Caco-2 (cell line): ENCODE data around the gene ADAMTS3. TPM values are rescaled to one million over a fixed set of nuclear protein-coding genes. Genes with fewer than 3 reads are reported as not detected.

Source experiments
- Bru-seq: library from RNA; stranded (reverse); fragments of 400-500 nt; gene quantifications from one replicate; lab custom pipeline; 2021; lab: Mats Ljungman, UMichigan
- BruChase-seq, 2 experiments: library from RNA; stranded (reverse); fragments of 400-500 nt; gene quantifications; one replicate each; lab custom pipeline; 2021; lab: Mats Ljungman, UMichigan
- BruUV-seq: library from RNA; stranded (reverse); fragments of 400-500 nt; replicated peaks from 2 replicates; lab custom pipeline; 2021; lab: Mats Ljungman, UMichigan
- CTCF ChIA-PET: fragments of 300-600 bp; sonication (Branson Sonifier 250); formaldehyde crosslinking; loops from one replicate; lab custom pipeline; 2022; ENCODE audit warnings: antibody characterized with exemption; lab: Charles Lee
- POLR2A ChIA-PET: fragments of 300-600 bp; sonication (Branson Sonifier 250); formaldehyde crosslinking; loops from one replicate; lab custom pipeline; 2022; ENCODE audit warnings: antibody characterized with exemption; lab: Charles Lee
- DNase-seq, 2 experiments: peaks; one replicate each; pipeline versions ENCODE4 v3.0.0 to v3.0.0-alpha.2; 2020 to 2022
- H3K27me3 ChIP-seq: replicated peaks from 2 replicates; pipeline ENCODE4 v1.6.0; 2011; ENCODE audit warnings: low read length; ENCODE audit not compliant: control insufficient read depth, insufficient read depth
- H3K36me3 ChIP-seq: 2 replicates; pipeline ENCODE4 v1.5.1; 2011; ENCODE audit warnings: low read length; ENCODE audit not compliant: control insufficient read depth, insufficient read depth
- H3K4me1 ChIP-seq: fragments of 250-450 bp; sonication (Bioruptor Pico); 2 replicates; pipeline ENCODE4 v1.5.1; 2020; ENCODE audit warnings: mild to moderate bottlenecking
- H3K4me3 ChIP-seq: 2 replicates; pipeline ENCODE4 v1.5.1; 2011; ENCODE audit warnings: low read depth, mild to moderate bottlenecking, control low read depth, low read length
- H3K9me3 ChIP-seq: fragments of 250-450 bp; sonication (Bioruptor Pico); 2 replicates; pipeline ENCODE4 v1.5.1; 2020; ENCODE audit warnings: mild to moderate bottlenecking, moderate library complexity
- H3K27ac Mint-ChIP-seq: one replicate; pipeline ENCODE4 v1.8.0; 2022; ENCODE audit warnings: mixed read lengths; ENCODE audit not compliant: unreplicated experiment
- H3K27me3 Mint-ChIP-seq: one replicate; pipeline ENCODE4 v1.8.0; 2022; ENCODE audit warnings: mixed read lengths; ENCODE audit not compliant: insufficient read depth, unreplicated experiment
- H3K36me3 Mint-ChIP-seq: one replicate; pipeline ENCODE4 v1.8.0; 2022; ENCODE audit warnings: mild to moderate bottlenecking, mixed read lengths; ENCODE audit not compliant: insufficient read depth, unreplicated experiment
- H3K4me1 Mint-ChIP-seq: one replicate; pipeline ENCODE4 v1.8.0; 2022; ENCODE audit warnings: low read depth, mixed read lengths; ENCODE audit not compliant: unreplicated experiment
- H3K4me3 Mint-ChIP-seq: one replicate; pipeline ENCODE4 v1.8.0; 2022; ENCODE audit warnings: mild to moderate bottlenecking, moderate library complexity, mixed read lengths; ENCODE audit not compliant: unreplicated experiment
- H3K9me3 Mint-ChIP-seq: one replicate; pipeline ENCODE4 v1.8.0; 2022; ENCODE audit warnings: mixed read lengths; ENCODE audit not compliant: unreplicated experiment
- intact Hi-C: fragments of 100-400 bp; cut with micrococcal nuclease; formaldehyde crosslinking; loops from one replicate; pipeline ENCODE4 v1.10.0; 2022; ENCODE audit not compliant: unreplicated experiment
- long read RNA-seq: library from polyadenylated mRNA; stranded (forward); transcript quantifications from one replicate; pipeline ENCODE4 v2.0.0, GENCODE V29; 2022
- total RNA-seq: library from RNA; stranded (reverse); gene quantifications from 2 replicates; pipeline ENCODE4 v1.2.3, GENCODE V29; 2022
- TF ChIP-seq, protein P1 (sequence below), 2 experiments: fragments of 200-600 bp in 1 of 2; IDR thresholded peaks; 1 replicate in 1 of 2; 2 replicates in 1 of 2; pipeline versions ENCODE4 v1.5.1 to v1.8.0; 2011 to 2022; ENCODE audit warnings: antibody characterized with exemption in 1 of 2, control low read depth in 1 of 2, inconsistent platforms in 1 of 2, low read depth in 1 of 2, low read length in 1 of 2, mild to moderate bottlenecking in 1 of 2, moderate library complexity in 1 of 2; ENCODE audit not compliant: insufficient read depth in 1 of 2, severe bottlenecking in 1 of 2, unreplicated experiment in 1 of 2

Gene ADAMTS3
- not detected in 2 replicates for total RNA-seq
- percentile 9 among the genes with signal in this experiment for Bru-seq, nascent RNA
- BruChase-seq, experiment 1, labeled RNA remaining after a 2-hour chase: percentile 13 among the genes with signal in this experiment
- BruChase-seq, experiment 2, labeled RNA remaining after a 6-hour chase: percentile 10 among the genes with signal in this experiment
- long read RNA-seq: 0 reads

DNA sequence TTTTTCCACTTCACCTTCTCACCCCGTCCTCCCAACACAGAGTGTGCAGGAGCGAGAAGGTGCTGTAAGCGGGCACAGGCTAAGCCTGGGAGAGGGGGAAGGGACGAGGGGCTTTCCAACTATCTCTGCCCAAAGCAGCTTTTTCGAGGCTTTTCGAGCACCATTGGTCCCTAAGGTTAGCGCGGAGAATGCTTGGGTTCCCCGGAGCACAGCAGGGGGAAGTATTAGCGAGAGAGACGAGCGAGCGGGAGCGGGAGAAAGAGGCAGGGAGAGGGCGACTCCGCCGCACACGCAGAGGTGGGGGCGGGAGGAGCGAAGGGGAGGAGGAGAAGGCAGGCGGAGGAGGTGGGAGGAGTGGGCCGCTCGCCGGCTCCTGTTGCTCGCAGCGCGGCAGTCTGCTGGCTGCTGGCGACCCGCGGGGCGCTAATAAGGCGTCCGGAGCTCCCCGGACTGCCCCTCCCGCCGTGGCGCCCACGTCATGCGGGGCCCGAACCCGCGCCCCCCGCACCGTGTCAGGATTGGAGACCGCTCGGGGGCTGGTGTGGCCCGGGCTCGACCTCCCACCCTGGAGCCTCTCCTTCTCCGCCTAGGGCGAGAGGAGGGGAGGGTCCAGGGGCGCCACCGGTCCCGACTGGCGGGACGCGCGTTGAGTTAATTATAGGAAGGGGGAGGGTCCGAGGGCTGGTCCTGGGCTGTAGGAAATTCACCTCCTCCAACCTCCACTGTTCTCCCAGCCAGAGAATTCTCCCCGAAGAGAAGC is at the start of gene ADAMTS3:
TSS of gene ADAMTS3 (minus strand) at position 263 of the 760 bp plus-strand sequence. CDS start 459 bp downstream, outside the sequence.
- POLR2A ChIA-PET: no interaction called here
- TF ChIP-seq, protein P1, sequence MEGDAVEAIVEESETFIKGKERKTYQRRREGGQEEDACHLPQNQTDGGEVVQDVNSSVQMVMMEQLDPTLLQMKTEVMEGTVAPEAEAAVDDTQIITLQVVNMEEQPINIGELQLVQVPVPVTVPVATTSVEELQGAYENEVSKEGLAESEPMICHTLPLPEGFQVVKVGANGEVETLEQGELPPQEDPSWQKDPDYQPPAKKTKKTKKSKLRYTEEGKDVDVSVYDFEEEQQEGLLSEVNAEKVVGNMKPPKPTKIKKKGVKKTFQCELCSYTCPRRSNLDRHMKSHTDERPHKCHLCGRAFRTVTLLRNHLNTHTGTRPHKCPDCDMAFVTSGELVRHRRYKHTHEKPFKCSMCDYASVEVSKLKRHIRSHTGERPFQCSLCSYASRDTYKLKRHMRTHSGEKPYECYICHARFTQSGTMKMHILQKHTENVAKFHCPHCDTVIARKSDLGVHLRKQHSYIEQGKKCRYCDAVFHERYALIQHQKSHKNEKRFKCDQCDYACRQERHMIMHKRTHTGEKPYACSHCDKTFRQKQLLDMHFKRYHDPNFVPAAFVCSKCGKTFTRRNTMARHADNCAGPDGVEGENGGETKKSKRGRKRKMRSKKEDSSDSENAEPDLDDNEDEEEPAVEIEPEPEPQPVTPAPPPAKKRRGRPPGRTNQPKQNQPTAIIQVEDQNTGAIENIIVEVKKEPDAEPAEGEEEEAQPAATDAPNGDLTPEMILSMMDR (IDR thresholded peaks at IDR 0.05; ENCODE audit: insufficient read depth in 1 of 2, low read depth in 1 of 2, low read length in 1 of 2, severe bottlenecking in 1 of 2, unreplicated experiment in 1 of 2): no peak
- CTCF ChIA-PET: no interaction called here
- no peak for DNase-seq
- H3K27me3 ChIP-seq: no peaks in the 10 kb centered on the region
- Mint-ChIP-seq H3K27ac (no peak within 1 kb of the TSS), H3K27me3 (peaks cover 2% of the 10 kb centered on the region), H3K9me3 (no peaks in the 10 kb centered on the region), H3K4me1 (no peaks in the 10 kb centered on the region), H3K36me3 (no peaks in the 10 kb centered on the region), H3K4me3 (no peak within 1 kb of the TSS)
- H3K36me3 ChIP-seq: no peaks in the 10 kb centered on the region
- BruUV-seq: no TSS peak
- H3K4me1 ChIP-seq: no peaks in the 10 kb centered on the region
- no peaks in the 10 kb centered on the region for H3K9me3 ChIP-seq
- no peak within 1 kb of the TSS for H3K4me3 ChIP-seq
- intact Hi-C loops: no loop called here

DNA sequence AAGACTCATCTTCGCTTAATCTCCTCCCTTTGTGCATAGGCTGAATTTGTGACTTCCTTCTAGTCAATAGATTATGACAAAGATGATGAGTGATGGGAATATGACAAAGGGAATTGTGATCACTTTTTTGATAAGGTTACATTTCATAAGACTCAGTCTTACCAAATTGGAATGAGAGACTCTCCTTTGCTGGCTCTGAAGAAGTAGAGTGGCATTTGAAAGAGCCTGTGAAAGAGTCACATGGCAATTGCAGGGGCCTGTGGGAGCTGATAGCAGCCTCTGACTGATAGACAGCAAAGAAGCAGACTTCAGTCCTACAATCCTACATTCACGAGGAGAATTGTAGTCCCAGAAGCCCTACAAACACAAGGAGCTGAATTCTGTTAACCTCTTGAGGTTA is 44.9 kb upstream of the ADAMTS3 start:
- no peaks in the 10 kb centered on the region for H3K9me3 ChIP-seq
- no TSS peak for BruUV-seq
- H3K27ac Mint-ChIP-seq: no peak overlapping the region
- H3K27me3 Mint-ChIP-seq: no peaks in the 10 kb centered on the region
- peaks cover 9% of the 10 kb centered on the region for H3K9me3 Mint-ChIP-seq
- H3K4me3 Mint-ChIP-seq: no peak overlapping the region
- CTCF ChIA-PET: no interaction called here
- no peak for DNase-seq
- H3K36me3 Mint-ChIP-seq: no peaks in the 10 kb centered on the region
- H3K27me3 ChIP-seq: no peaks in the 10 kb centered on the region
- no peaks in the 10 kb centered on the region for H3K4me1 Mint-ChIP-seq
- H3K4me1 ChIP-seq: no peaks in the 10 kb centered on the region
- POLR2A ChIA-PET: no interaction called here
- no peak overlapping the region for H3K4me3 ChIP-seq
- TF ChIP-seq, protein P1 (IDR thresholded peaks at IDR 0.05; ENCODE audit: insufficient read depth in 1 of 2, low read depth in 1 of 2, low read length in 1 of 2, severe bottlenecking in 1 of 2, unreplicated experiment in 1 of 2): no peak
- intact Hi-C loops: no loop called here
- H3K36me3 ChIP-seq: no peaks in the 10 kb centered on the region

DNA sequence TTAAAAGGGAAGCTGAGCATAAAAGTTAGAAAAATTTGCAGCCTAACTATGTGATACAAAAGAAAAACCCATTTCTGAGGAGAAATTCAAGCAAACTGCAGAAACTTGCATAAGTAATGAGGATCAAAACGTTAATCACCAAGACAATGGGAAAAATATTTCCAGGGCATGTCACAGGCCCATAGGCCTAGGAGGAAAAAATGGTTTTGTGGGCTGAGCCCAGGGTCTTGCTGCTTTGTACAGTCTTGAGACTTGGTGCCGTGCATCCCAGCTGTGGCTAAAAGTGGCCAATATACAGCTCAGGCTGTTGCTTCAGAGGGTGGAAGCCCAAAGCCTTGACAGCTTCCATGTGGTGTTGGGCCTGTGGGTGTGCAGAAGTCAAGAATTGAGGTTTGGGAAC is 37.7 kb upstream of the ADAMTS3 start:
- no peak overlapping the region for H3K27ac Mint-ChIP-seq
- no peak for DNase-seq
- ChIA-PET POLR2A (no interaction called here), CTCF (no interaction called here)
- H3K36me3 ChIP-seq: no peaks in the 10 kb centered on the region
- H3K4me3 Mint-ChIP-seq: no peak overlapping the region
- H3K4me1 ChIP-seq: no peaks in the 10 kb centered on the region
- H3K4me3 ChIP-seq: no peak overlapping the region
- H3K27me3 Mint-ChIP-seq: no peaks in the 10 kb centered on the region
- H3K4me1 Mint-ChIP-seq: no peaks in the 10 kb centered on the region
- H3K9me3 Mint-ChIP-seq: no peaks in the 10 kb centered on the region
- H3K27me3 ChIP-seq: no peaks in the 10 kb centered on the region
- intact Hi-C loops: no loop called here
- TF ChIP-seq, protein P1 (IDR thresholded peaks at IDR 0.05; ENCODE audit: insufficient read depth in 1 of 2, low read depth in 1 of 2, low read length in 1 of 2, severe bottlenecking in 1 of 2, unreplicated experiment in 1 of 2): no peak
- H3K9me3 ChIP-seq: no peaks in the 10 kb centered on the region
- BruUV-seq: no TSS peak
- H3K36me3 Mint-ChIP-seq: no peaks in the 10 kb centered on the region
